Measurements from ENCODE around the gene LY9.

- no peak for TF ChIP-seq POLR2A (IDR thresholded peaks at IDR 0.05)
- no peak for TF ChIP-seq CTCF (IDR thresholded peaks at IDR 0.05 in 8 of 11, conservative IDR thresholded peaks at IDR 0.05 in 3 of 11)
Observed at GRCh38 chr1:160838888-160839287, 42.9 kb downstream of the LY9 start.

Data from spleen (tissue), 7 donors.